GM18907 (cell line): ENCODE results near the gene MDM2.

Experiments used
- ATAC-seq: cut with Tn5 transposase; IDR thresholded peaks from one replicate; pipeline ENCODE4 v1.9.1; 2021; ENCODE audit warnings: mild to moderate bottlenecking, moderate library complexity; ENCODE audit not compliant: unreplicated experiment

MDM2 gene

DNA sequence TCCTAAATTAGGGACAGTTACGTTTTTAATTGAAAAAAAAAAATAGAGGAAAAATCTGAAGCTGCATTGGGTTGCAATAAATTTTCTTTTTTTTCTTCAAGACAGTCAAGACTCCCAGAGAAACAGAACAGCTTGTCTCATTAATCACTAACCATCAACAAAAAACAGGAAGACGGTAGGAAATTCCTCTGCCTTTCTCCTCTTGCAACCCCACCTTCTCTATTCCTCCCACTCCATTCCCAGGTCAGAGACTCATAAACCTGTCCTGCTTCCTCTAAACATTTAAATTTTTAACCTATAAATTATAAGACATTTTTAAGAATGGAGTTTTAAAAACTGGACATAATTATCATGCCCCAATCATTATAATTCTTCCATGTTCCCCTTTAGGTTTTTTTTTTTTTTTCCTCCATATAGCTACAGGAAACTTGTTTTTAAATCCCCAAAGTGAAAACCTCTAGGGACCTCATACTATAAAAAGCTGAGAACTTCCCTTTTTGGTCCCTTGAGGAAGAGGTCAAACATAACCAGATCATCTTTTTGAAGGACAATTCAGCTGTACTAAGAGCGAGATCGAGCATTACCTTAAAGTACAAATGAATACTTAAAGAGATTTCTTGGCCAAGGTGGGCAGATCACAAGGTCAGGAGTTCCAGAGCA is 89.0 kb downstream of the MDM2 start:
- no peak for ATAC-seq

DNA sequence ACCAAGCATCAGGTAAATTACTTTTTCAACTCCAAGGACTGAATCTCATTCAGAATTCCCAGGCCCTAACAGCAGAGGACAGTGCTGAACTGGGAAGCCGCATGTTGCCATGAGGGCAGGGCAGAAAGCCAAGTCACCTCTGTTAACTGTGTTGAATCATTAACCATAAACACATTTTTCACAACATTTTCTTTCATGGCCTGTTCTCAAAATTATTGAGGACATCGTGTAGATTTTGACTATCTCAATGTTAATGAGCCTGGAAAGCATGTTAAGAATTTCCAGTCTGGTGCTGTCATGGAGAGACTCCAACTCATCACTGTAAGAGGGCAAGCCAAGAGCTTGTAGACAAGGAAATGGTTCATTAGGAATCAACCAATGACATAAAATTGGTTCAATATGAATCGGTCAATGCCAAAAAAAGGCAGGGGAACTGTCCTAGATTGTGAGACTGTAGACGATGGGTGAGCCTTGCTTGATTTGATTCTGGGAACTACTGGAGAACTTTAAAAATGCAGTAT is 91.3 kb downstream of the MDM2 start:
- no peak for ATAC-seq

DNA sequence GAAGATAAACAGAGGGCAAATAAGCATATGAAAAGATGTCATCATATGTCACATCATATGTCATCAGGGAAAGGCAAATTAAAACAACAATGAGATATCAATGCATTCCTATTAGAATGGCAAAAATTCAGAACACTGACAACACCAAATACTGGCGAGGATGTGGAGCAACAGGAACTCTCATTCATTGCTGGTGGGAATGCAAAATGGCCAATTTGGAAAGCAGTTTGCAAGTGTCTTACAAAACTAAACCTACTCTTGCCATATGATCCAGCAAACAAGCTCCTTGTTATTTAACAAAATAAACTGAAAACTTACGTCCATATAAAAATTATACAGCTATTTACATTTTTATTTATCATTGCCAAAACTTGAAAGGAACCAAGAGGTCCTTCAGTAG is 92.3 kb downstream of the MDM2 start:
- no peak for ATAC-seq
